Dendritic cell treated with granulocyte-macrophage colony-stimulating factor and Interleukin-4, amounts not matched to agents 40 ng/mL and 50 ng/mL, for 4 days (primary cell): ENCODE data around the gene OR4C3.
"Not testable (repeated sequence)": the region's sequence is repeated elsewhere in the genome, so short reads cannot be mapped to it uniquely, and the experiment has no call there.

Source experiments
- H3K27ac Mint-ChIP-seq: one replicate; pipeline ENCODE4 v1.8.0; 2022; ENCODE audit warnings: mild to moderate bottlenecking, mixed read lengths
- H3K27me3 Mint-ChIP-seq: one replicate; pipeline ENCODE4 v1.8.0; 2022; ENCODE audit warnings: mild to moderate bottlenecking, mixed read lengths
- H3K36me3 Mint-ChIP-seq: one replicate; pipeline ENCODE4 v1.8.0; 2022; ENCODE audit warnings: low read depth, mixed read lengths
- H3K4me1 Mint-ChIP-seq: one replicate; pipeline ENCODE4 v1.8.0; 2022; ENCODE audit warnings: low read depth, mixed read lengths
- H3K4me3 Mint-ChIP-seq: one replicate; pipeline ENCODE4 v1.8.0; 2022; ENCODE audit warnings: mild to moderate bottlenecking, moderate library complexity, mixed read lengths
- H3K9me3 Mint-ChIP-seq: one replicate; pipeline ENCODE4 v1.8.0; 2022; ENCODE audit warnings: mixed read lengths
- intact Hi-C: fragments of 100-400 bp; cut with micrococcal nuclease; formaldehyde crosslinking; loops from one replicate; pipeline ENCODE4 v1.15.0; 2022

OR4C3 gene

GRCh38 chr11:48324620-48325019, at the start of gene OR4C3:
Gene OR4C3 (plus strand): TSS chr11:48324920. CDS start chr11:48325022, 102 bp downstream.
- intact Hi-C loops, H3K27ac Mint-ChIP-seq, H3K4me1 Mint-ChIP-seq, H3K27me3 Mint-ChIP-seq, H3K9me3 Mint-ChIP-seq, H3K36me3 Mint-ChIP-seq, H3K4me3 Mint-ChIP-seq: not testable (repeated sequence)

- Mint-ChIP-seq H3K27ac (no peak within 1 kb of the TSS), H3K9me3 (no peaks in the 10 kb centered on the region), H3K4me1 (no peaks in the 10 kb centered on the region), H3K27me3 (no peaks in the 10 kb centered on the region), H3K36me3 (no peaks in the 10 kb centered on the region), H3K4me3 (no peak within 1 kb of the TSS)
- intact Hi-C loops = loop anchor here (5.0 kb wide), 1 partner anchor 1221 kb away; no protein-coding TSS in a partner anchor
These were observed 18.8 kb upstream of the OR4C3 start, which contains the start of gene OR4S1 for GRCh38 chr11:48305923-48306322. Gene OR4S1 (plus strand): TSS chr11:48306223. CDS start chr11:48306223, 0 bp downstream.

DNA sequence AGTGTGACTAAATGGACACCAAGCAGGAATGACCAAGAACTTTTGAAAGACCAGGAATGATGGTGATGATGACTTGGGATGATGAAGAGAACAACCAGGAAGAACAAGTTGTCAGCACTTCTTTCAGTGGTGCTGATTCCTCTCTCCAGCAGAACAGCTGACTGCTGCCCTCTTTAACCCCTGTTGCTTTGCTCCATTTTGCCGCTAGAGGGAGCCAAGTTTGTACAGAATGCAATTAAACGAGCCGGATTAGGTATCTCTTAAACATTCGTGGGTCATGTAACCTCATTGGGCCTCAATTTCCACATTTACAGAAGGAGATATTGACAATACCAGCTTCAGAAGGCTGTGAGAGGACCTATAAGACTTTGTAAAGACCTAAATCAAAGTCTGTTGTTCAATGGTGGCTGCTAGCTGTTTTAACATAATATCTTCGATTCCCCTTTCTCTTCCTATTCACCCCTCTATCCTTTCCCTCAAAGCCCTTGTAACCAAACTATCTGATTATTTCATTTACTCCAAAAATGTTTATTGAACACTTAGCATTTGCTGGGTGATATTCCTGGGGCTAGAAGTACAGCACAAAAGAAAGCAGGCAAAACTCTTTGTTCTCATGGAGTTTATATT, 16.8 kb upstream of the OR4C3 start:
- no peak overlapping the region for H3K27ac Mint-ChIP-seq
- H3K27me3 Mint-ChIP-seq = no peaks in the 10 kb centered on the region
- intact Hi-C loops = loop anchor here (5.0 kb wide), 1 partner anchor 1219 kb away; no protein-coding TSS in a partner anchor
- no peaks in the 10 kb centered on the region for H3K36me3 Mint-ChIP-seq
- H3K4me1 Mint-ChIP-seq = no peaks in the 10 kb centered on the region
- no peaks in the 10 kb centered on the region for H3K9me3 Mint-ChIP-seq
- H3K4me3 Mint-ChIP-seq = no peak overlapping the region

GRCh38 chr11:48313590-48313989, 11.1 kb upstream of the OR4C3 start:
- H3K4me3 Mint-ChIP-seq, intact Hi-C loops, H3K27me3 Mint-ChIP-seq, H3K36me3 Mint-ChIP-seq, H3K27ac Mint-ChIP-seq, H3K4me1 Mint-ChIP-seq, H3K9me3 Mint-ChIP-seq: not testable (repeated sequence)

DNA sequence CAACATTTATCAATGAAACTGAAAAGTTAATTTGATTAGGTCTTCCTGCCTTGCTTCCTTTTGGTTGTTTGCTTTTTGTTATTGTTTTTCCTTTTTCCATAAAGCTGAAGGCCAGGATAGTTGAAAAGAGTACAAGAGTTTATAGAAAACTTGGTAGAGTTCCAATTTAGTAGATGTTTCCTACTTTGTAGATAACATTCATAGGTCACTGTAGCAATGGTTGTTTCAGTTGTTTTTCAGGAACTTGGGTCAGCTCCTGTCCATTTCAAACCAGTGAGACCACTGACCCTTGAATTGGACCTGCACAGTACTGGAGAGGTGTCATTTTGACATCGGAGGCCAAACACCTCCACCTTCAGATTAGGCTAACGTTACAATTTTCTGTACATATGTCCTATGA, 4.9 kb upstream of the OR4C3 start:
- H3K36me3 Mint-ChIP-seq, intact Hi-C loops, H3K27me3 Mint-ChIP-seq, H3K27ac Mint-ChIP-seq, H3K4me3 Mint-ChIP-seq, H3K4me1 Mint-ChIP-seq, H3K9me3 Mint-ChIP-seq: not testable (repeated sequence)

DNA sequence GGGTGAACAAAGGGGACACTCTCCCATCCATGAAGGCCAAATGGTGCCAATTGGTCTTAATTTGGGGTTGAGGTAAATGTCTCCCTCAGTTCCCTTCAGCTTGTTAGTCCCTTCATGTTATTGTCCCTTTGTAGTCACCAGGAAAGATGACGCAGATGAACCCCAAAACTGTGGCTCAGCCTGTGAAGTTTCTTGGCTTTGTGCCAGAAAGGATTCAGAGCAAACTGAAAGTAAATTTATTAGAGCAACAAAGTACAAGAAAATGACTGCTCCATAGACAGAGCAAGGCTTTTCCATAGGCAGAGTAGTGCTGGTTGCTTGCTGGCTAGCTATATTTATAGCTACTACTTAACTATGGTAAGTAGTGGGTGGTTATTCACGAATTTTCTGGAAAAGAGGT, 16.7 kb downstream of the OR4C3 start:
- intact Hi-C loops = no loop called here
- Mint-ChIP-seq H3K27me3 (no peaks in the 10 kb centered on the region), H3K36me3 (no peaks in the 10 kb centered on the region), H3K4me3 (no peak overlapping the region), H3K27ac (no peak overlapping the region), H3K4me1 (no peaks in the 10 kb centered on the region), H3K9me3 (peaks cover 17% of the 10 kb centered on the region)

GRCh38 chr11:48342505-48342904, 17.8 kb downstream of the OR4C3 start:
- H3K27ac Mint-ChIP-seq, H3K4me3 Mint-ChIP-seq, H3K4me1 Mint-ChIP-seq, H3K36me3 Mint-ChIP-seq, H3K27me3 Mint-ChIP-seq, intact Hi-C loops: not testable (repeated sequence)
- peaks cover 27% of the 10 kb centered on the region for H3K9me3 Mint-ChIP-seq

DNA sequence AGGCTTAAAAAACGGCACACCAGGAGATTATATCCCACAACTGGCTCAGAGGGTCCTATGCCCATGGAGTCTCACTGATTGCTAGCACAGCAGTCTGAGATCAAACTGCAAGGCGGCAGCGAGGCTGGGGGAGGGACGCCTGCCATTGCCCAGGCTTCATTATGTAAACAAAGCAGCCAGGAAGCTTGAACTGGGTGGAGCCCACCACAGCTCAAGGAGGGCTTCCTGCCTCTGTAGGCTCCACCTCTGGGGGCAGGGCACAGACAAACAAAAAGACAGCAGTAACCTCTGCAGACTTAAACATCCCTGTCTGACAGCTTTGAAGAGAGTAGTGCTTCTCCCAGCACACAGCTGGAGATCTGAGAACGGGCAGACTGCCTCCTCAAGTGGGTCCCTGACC, 21.6 kb downstream of the OR4C3 start:
- H3K4me3 Mint-ChIP-seq, H3K27ac Mint-ChIP-seq, H3K36me3 Mint-ChIP-seq, H3K27me3 Mint-ChIP-seq, H3K4me1 Mint-ChIP-seq, intact Hi-C loops: not testable (repeated sequence)
- H3K9me3 Mint-ChIP-seq = peaks cover 43% of the 10 kb centered on the region

DNA sequence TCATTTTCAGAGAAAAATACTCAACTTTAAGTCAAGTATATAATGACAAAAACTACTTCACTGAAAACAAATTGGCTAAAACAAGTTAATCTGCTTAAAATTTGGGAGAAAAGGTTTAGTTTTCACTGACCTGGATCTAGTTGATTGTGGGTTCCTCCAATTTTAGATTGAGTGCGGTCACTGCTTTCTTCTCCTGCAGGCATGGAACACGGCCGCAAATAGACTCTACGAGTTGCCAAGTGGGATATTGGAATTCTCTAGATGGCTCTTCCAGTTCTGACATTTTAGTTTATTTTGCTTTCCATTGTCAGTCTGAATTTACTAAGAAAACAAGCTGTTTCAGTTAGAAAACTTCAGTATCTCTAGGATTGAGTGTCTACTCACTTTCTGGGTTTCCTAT, 29.3 kb downstream of the OR4C3 start:
- H3K9me3 Mint-ChIP-seq = peaks cover 32% of the 10 kb centered on the region
- H3K4me1 Mint-ChIP-seq = no peaks in the 10 kb centered on the region
- no peak overlapping the region for H3K27ac Mint-ChIP-seq
- intact Hi-C loops = no loop called here
- H3K27me3 Mint-ChIP-seq = no peaks in the 10 kb centered on the region
- no peak overlapping the region for H3K4me3 Mint-ChIP-seq
- no peaks in the 10 kb centered on the region for H3K36me3 Mint-ChIP-seq

DNA sequence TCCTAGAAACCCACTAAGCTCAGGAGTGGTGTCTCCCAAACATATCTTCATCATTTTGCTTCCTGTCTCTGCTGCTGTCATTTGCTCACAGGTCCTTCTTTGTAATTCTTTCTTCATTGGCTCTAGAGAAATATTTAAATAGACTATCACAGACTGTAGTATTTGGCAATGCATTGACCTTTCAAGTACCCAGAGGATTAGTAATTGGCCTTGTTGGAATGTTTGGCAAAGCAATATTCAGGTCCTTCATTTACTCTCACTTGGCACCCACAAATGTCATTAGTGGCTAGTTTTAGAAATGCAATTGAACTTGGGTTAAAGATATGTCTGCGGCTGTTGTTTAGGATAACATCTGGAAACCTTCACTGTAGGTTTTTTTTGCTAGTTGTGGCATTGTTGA, 30.0 kb downstream of the OR4C3 start:
- Mint-ChIP-seq H3K4me1 (no peaks in the 10 kb centered on the region), H3K4me3 (no peak overlapping the region), H3K36me3 (no peaks in the 10 kb centered on the region), H3K27me3 (no peaks in the 10 kb centered on the region), H3K27ac (no peak overlapping the region), H3K9me3 (peaks cover 27% of the 10 kb centered on the region)
- intact Hi-C loops = no loop called here

DNA sequence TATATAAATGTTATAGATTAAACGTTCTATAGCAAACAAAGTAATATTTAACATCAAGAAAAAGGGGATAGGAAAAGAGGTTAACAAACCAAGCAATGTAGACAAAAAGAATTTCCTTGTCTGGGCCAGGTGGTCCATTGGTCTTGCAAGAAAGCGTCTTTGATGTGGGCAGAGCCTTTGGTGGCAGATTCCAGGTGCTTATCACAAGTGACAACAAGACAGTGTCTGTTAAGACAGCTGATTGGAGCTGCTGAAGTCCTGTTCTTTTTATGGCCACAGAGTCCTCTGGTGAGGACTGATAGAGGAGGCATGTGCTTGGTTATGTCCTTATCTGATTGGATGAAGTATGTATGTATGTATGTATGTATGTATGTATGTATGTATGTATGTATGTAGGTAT, 36.6 kb downstream of the OR4C3 start:
- H3K27me3 Mint-ChIP-seq, H3K27ac Mint-ChIP-seq, H3K36me3 Mint-ChIP-seq, intact Hi-C loops, H3K4me1 Mint-ChIP-seq, H3K4me3 Mint-ChIP-seq: not testable (repeated sequence)
- peaks cover 47% of the 10 kb centered on the region for H3K9me3 Mint-ChIP-seq

- no peak within 1 kb of the TSS for H3K4me3 Mint-ChIP-seq
- no peaks in the 10 kb centered on the region for H3K4me1 Mint-ChIP-seq
- H3K36me3 Mint-ChIP-seq = no peaks in the 10 kb centered on the region
- H3K27ac Mint-ChIP-seq = no peak within 1 kb of the TSS
- H3K9me3 Mint-ChIP-seq = peaks cover 17% of the 10 kb centered on the region
- no peaks in the 10 kb centered on the region for H3K27me3 Mint-ChIP-seq
- intact Hi-C loops = no loop called here
These were observed 41.6 kb downstream of the OR4C3 start, which contains the start of gene OR4C5 for GRCh38 chr11:48366365-48366764. Gene OR4C5 (minus strand): TSS chr11:48366465. CDS start chr11:48366465, 0 bp downstream.
